LNCAP (cell line): Measurements from ENCODE around the gene MAP1B.

Experiments used
- CTCF ChIP-seq: fragments of 450-650 bp; IDR thresholded peaks from 2 replicates; pipeline ENCODE4 v1.5.1; 2017; ENCODE audit warnings: mild to moderate bottlenecking

The MAP1B gene

GRCh38 chr5:72180925-72181324 is 73.7 kb downstream of the MAP1B start:
- TF ChIP-seq CTCF = no peak

- TF ChIP-seq CTCF = no peak
These were observed 75.4 kb downstream of the MAP1B start for GRCh38 chr5:72182686-72183085.

- no peak for TF ChIP-seq CTCF
These were observed 75.8 kb downstream of the MAP1B start for GRCh38 chr5:72183101-72183520.

GRCh38 chr5:72184408-72184807 is 77.1 kb downstream of the MAP1B start:
- no peak for TF ChIP-seq CTCF

- TF ChIP-seq CTCF = no peak
These were observed 78.4 kb downstream of the MAP1B start for GRCh38 chr5:72185496-72186329.

- TF ChIP-seq CTCF = no peak
These were observed 80.3 kb downstream of the MAP1B start for GRCh38 chr5:72187388-72188075.

- TF ChIP-seq CTCF = no peak
These were observed 80.9 kb downstream of the MAP1B start for GRCh38 chr5:72188166-72188565.
